Large intestine (tissue), 3 donors: ENCODE data around the gene HLA-B. TPM values are rescaled to one million over a fixed set of nuclear protein-coding genes. Genes with fewer than 3 reads are reported as not detected.
A peak's percentile ranks its signal among the peaks of the same experiment; 100 is the strongest.
"Not testable (repeated sequence)": the region's sequence is repeated elsewhere in the genome, so short reads cannot be mapped to it uniquely, and the experiment has no call there.

Experiments
- DNase-seq, 2 donors: peaks; one replicate each; pipeline versions ENCODE4 v3.0.0 to v3.0.0-alpha.2; 2013
- H3K27ac ChIP-seq: one replicate; pipeline ENCODE4 v1.5.1; 2013; ENCODE audit warnings: low read length
- H3K27me3 ChIP-seq: 2 replicates; pipeline ENCODE4 v1.6.1; 2013; ENCODE audit warnings: low read length; ENCODE audit not compliant: control insufficient read depth, insufficient read depth
- H3K36me3 ChIP-seq: 2 replicates; pipeline ENCODE4 v1.6.1; 2013; ENCODE audit warnings: low read length; ENCODE audit not compliant: control insufficient read depth, insufficient read depth
- H3K4me1 ChIP-seq: one replicate; pipeline ENCODE4 v1.6.1; 2013; ENCODE audit warnings: low read length; ENCODE audit not compliant: control insufficient read depth, insufficient read depth
- H3K4me3 ChIP-seq: one replicate; pipeline ENCODE4 v1.5.1; 2013; ENCODE audit warnings: low read length
- H3K9me3 ChIP-seq: one replicate; pipeline ENCODE4 v1.6.1; 2013; ENCODE audit warnings: mild to moderate bottlenecking, low read depth, low read length, moderate library complexity; ENCODE audit not compliant: control insufficient read depth
- WGBS: methylation state at CpG from one replicate; pipeline ENCODE4 v1.1.5; 2013; ENCODE audit warnings: low lambda C conversion rate; ENCODE audit not compliant: insufficient coverage; 5-methylcytosine and 5-hydroxymethylcytosine counted together
- polyA plus RNA-seq: library from polyadenylated mRNA; unstranded; fragments of 120-200 nt; gene quantifications from one replicate; pipeline ENCODE4 v1.2.1, GENCODE V29; 2013

HLA-B gene
- polyA plus RNA-seq, 1 donor: 353 TPM

DNA sequence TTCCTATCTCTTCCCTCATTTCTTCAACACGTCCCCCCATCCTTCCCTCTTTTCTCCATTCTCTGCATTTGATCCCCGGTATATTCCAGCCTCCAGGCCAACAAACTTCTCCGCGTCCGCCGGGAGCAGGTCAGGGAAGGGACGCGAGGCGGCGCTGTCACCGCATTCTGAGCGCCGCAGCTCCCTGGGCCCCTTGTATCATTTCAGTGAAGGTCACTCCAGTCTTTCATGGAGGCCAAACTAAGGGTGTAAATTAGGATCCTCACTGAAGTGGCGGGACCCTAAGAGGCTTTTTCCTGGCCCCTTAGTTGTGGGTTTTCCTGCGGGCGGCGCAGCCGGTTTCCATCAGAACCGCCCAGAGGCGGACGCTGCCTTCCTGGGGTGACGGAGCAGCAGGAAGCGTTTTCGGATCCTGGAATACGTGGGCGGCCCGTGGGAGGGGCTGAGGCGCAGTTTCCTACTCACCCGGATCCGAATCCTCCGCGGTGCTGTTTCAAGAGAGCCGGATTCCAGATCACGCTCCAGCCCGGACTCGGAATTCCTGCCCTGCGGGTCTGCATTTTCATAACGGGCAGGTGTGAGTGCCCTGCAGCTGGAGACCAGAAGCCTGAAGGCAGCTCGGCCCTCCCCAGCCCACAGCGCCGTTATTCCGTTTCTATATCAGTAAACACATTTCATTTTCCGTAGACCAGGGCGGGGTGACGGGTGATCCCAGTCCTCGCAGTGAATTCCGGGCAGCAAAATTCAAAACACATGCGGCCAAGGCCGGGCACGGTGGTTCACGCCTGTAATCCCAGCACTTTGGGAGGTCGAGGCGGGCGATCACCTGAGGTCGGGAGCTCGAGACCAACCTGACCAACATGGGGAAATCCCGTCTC is 42.8 kb upstream of the HLA-B start:
- Histone ChIP-seq H3K36me3 (no peaks in the 10 kb centered on the region), H3K27ac (peak overlapping the region; percentile 77), H3K9me3 (peaks cover 3% of the 10 kb centered on the region), H3K4me3 (peak overlapping the region; percentile 66), H3K27me3 (peaks cover 58% of the 10 kb centered on the region), H3K4me1 (peaks cover 8% of the 10 kb centered on the region)
- WGBS: 10% methylated on average over 2 of the region's 57 CpGs
- peak; percentile 56 to 84 for DNase-seq

DNA sequence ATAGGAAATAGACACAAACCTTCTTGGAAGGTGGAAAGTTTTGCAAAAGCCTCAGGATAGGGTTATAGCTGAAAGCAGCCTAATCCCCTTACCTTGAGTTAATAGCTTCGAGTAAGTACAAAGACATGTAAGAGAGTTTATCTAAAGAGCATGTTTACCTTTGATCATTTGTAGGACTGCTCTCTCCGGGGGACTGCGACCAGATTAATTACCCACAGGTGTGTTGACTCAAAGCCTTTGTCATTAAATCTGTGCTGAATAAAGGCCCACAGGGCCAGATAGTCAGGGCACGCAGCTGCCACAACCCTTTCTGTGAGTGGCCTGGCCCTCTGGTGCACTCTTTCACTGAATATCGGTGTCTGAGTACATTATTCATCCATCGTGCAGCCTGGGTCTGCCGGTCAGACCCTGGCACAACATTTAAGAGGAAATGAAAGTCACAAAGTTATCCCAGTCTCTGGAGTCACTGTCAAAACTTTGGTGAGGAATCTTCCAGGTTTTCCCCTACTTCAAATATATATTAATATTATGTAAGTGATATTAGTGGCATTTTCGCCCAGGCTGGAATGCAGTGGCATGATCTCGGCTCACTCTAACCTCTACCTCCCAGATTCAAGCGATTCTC is 41.0 kb upstream of the HLA-B start:
- H3K27ac ChIP-seq: no peak overlapping the region
- no peaks in the 10 kb centered on the region for H3K36me3 ChIP-seq
- peaks cover 41% of the 10 kb centered on the region for H3K27me3 ChIP-seq
- no peak for DNase-seq
- no peak overlapping the region for H3K4me3 ChIP-seq
- no peaks in the 10 kb centered on the region for H3K4me1 ChIP-seq
- WGBS: no CpG with 5 or more reads among the region's 10 CpGs
- H3K9me3 ChIP-seq: no peaks in the 10 kb centered on the region

DNA sequence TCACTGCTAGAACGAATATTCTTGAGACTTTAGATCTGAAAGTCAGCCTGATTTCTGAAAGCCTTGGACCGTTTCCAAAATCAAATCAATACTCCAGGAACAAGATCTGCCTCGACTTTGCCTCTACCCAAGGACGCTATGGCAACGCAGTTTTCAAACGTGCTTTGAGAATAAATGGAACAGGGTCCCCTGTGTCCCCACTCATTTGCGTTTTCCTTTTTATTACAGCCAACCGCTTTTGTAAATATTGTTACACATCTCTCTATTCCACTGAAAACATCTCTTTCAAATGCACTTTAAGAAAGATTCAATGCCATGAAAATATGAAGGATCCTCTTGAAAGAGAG is 40.1 kb upstream of the HLA-B start:
- not testable (repeated sequence) for H3K4me1 ChIP-seq, H3K27ac ChIP-seq, H3K9me3 ChIP-seq, H3K4me3 ChIP-seq, DNase-seq, H3K36me3 ChIP-seq
- WGBS: no CpG with 5 or more reads among the region's 8 CpGs
- peaks cover 32% of the 10 kb centered on the region for H3K27me3 ChIP-seq

DNA sequence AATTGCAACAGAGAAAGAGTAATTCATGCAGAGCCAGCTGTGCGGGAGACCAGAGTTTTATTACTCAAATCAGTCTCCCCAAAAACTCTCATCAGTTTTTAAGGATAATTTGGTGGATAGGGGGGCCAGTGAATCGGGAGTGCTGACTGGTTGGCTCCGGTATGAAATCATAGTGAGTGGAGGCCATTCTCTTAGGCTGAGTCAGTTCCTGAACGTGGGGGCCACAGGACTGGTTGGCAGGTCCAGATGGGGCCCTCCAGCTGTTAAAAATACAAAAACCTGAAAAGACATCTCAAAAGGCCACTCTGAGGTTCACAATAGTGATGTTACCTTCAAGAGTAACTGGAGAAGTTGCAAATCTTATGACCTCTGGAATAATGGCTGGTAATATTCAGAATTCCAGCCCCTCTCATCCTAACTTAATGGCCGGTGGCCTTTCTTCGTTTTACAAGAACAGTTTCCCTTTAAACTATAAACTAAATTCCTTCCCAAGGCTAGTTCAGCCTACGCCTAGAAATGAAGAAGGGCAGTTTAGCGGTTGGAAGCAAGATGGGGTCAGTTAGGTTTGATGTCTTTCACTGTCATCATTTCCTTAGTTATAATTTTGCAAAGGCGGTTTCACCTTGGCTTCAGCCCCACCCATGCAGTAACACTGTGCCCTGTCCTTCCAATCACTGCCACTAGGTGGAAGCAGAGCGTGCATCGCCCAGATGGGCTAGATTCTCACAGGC is 39.6 kb upstream of the HLA-B start:
- Histone ChIP-seq H3K27ac (no peak overlapping the region), H3K36me3 (no peaks in the 10 kb centered on the region), H3K4me3 (no peak overlapping the region), H3K4me1 (no peaks in the 10 kb centered on the region), H3K27me3 (peaks cover 27% of the 10 kb centered on the region), H3K9me3 (no peaks in the 10 kb centered on the region)
- WGBS: 49% methylated on average over 3 of the region's 11 CpGs
- DNase-seq: peak; percentile 41 to 54

DNA sequence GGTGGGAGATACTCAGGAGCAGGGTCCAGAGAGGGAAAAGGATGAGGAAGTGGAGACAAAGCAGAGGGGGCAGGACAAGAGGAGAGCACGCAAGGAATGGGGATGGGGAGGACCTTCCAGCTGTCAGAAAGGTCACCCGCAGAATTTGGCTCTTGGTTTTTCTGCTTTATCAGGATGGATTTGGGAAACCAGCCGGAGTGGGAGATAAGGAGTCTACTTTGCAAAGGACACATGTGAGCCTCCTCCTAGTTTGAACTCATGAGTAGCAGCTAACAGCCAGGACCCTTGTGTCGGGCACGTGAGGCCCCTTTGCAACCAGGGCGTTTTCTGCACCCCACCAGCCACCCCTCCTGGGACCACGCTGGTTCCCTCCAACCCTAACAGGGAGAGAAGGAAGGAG is 38.9 kb upstream of the HLA-B start:
- H3K4me1 ChIP-seq: no peaks in the 10 kb centered on the region
- no peaks in the 10 kb centered on the region for H3K36me3 ChIP-seq
- H3K27ac ChIP-seq: no peak overlapping the region
- no peak overlapping the region for H3K4me3 ChIP-seq
- WGBS: no CpG with 5 or more reads among the region's 7 CpGs
- H3K9me3 ChIP-seq: no peaks in the 10 kb centered on the region
- no peak for DNase-seq
- peaks cover 20% of the 10 kb centered on the region for H3K27me3 ChIP-seq

DNA sequence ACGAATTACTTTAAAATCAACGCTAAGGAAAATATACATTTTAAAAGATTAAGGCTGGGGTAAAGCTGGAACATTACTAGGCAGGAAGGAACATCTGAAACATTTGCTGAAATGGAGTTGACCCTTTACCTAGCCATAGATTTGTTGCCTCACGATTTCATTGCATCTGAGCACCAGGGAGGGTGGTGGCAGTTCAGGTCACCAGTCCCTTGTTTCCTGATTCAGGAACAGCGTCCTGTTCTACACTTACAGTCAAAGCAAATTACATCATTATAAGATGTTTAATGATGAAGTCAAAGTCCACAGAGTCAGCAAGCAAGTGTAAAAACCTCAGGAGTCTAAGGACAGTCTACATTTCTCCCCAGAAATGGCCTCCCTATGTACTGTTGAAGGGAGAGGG is 37.4 kb upstream of the HLA-B start:
- H3K27me3 ChIP-seq: peaks cover 5% of the 10 kb centered on the region
- 69% methylated on average over 3 of the region's 4 CpGs for WGBS
- DNase-seq: peak; percentile 50 to 66
- no peak overlapping the region for H3K4me3 ChIP-seq
- no peak overlapping the region for H3K27ac ChIP-seq
- no peaks in the 10 kb centered on the region for H3K9me3 ChIP-seq
- H3K36me3 ChIP-seq: no peaks in the 10 kb centered on the region
- no peaks in the 10 kb centered on the region for H3K4me1 ChIP-seq

DNA sequence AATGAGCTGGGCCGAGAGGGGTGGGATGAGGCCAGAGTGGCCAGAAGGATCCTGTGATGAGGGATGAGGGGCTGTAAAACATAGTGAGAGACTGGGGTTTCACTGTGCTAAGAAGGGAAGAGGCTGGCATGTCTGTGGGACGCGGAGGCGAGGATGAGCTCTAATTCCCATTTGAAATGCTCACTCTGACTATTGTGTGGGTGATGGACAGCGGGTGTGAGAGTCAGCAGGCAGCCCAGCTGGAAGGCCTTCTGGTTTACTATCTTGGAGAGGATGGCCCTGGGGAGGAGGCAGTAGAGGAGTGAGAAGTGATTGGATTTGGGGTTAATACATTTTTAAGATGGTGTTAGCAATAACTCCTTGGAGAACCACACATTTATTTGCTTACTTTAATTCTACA is 37.0 kb upstream of the HLA-B start:
- no peak overlapping the region for H3K4me3 ChIP-seq
- peaks cover 5% of the 10 kb centered on the region for H3K27me3 ChIP-seq
- 100% methylated on average over 1 of the region's 5 CpGs for WGBS
- H3K27ac ChIP-seq: no peak overlapping the region
- DNase-seq: no peak
- H3K9me3 ChIP-seq: no peaks in the 10 kb centered on the region
- no peaks in the 10 kb centered on the region for H3K4me1 ChIP-seq
- H3K36me3 ChIP-seq: no peaks in the 10 kb centered on the region

DNA sequence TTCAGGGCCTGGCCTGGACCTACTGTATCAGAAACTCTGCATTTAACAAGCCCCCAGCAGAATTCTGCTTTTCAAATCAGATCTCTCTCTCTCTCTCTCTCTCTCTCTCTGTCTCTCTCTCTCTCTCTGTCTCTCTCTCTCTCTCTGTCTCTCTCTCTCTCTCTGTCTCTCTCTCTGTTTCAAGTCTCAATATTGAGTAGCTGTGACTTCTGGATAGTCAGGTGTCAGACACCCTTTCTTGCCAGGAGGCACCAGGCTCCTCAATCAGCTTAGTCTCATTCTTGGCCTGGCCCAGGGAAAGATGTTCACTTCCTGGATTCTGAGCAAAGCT is 32.8 kb upstream of the HLA-B start:
- not testable (repeated sequence) for H3K27ac ChIP-seq, H3K9me3 ChIP-seq, H3K4me1 ChIP-seq, DNase-seq, H3K36me3 ChIP-seq, H3K27me3 ChIP-seq, H3K4me3 ChIP-seq

DNA sequence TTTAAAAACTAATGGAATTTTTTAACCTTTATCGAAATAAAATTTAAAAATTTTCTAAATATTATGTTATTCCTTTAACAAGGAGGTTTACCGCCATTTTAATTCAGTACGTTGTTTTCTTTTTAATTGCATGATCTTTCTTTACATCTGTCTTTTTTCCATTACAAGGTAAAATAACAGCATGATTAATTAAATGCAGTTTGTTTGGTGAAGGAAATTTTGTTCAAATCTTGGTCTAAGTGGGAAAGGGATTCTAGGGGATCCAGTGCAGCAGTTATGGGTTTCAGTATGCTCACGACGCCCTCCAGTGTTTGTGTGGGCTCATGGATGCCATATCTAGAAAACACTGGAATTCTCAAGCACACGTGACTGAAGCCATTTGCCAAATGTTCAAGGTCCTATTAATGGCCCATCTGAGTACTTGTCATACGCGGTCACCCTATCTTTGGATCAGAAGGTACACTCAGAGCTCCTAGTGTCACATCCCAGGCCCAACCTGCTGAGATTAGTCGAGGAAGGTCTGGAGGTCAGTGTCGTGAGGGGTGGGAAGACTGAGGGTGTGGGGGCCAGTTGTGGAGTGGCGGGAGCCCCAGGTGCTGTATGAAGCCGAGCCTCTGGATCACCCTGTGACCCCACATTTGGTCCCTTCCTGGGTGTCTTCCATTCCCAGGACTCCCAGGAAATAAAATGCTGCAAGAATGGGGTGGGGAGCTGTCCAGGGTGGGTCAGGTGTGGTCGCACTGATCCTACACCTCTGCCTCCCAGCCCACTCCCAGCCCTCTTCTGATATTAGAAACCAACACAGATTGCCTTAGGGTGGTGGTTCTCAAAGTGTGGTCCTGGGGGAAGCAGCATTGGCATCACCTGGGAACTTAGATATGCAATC is 32.2 kb upstream of the HLA-B start:
- H3K4me3 ChIP-seq, DNase-seq, H3K27ac ChIP-seq, H3K9me3 ChIP-seq, H3K36me3 ChIP-seq, H3K4me1 ChIP-seq, H3K27me3 ChIP-seq: not testable (repeated sequence)
- WGBS: 84% methylated on average over 3 of the region's 13 CpGs

DNA sequence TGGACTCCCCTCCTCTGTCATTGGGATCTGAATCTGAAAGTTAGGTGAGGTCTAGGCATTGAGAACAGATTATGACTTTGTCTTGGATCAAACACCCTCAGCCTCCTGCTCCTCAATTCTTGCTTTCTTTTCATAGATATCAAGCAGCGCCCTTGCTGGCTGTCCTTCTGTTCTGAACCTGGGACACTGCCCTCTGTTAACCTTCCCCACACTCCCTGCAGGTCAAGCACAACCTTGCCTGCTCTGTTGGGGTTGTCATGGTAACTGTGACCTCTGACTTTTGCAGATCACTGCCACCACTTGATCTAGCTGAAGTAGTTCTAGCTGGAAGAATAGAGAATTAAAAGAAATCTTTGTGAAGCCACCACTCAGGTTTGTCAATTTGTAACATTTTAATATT is 30.0 kb upstream of the HLA-B start:
- Histone ChIP-seq H3K27me3 (peaks cover 8% of the 10 kb centered on the region), H3K9me3 (no peaks in the 10 kb centered on the region), H3K27ac (no peak overlapping the region), H3K4me3 (no peak overlapping the region), H3K36me3 (no peaks in the 10 kb centered on the region), H3K4me1 (no peaks in the 10 kb centered on the region)
- no peak for DNase-seq
- no CpG with 5 or more reads among the region's 1 CpG for whole genome bisulfite sequencing
